A673 (cell line): Measurements from ENCODE around the gene GLMN. TPM values are rescaled to one million over a fixed set of nuclear protein-coding genes. Genes with fewer than 3 reads are reported as not detected.

Source experiments
- BruUV-seq: library from RNA; stranded (reverse); fragments of 400-500 nt; replicated peaks from 2 replicates; lab custom pipeline; 2021; lab: Mats Ljungman, UMichigan
- CTCF ChIA-PET: fragments of 300-600 bp; sonication (Branson Sonifier 250); formaldehyde crosslinking; loops from one replicate; lab custom pipeline; 2022; ENCODE audit warnings: antibody characterized with exemption; lab: Charles Lee
- POLR2A ChIA-PET: fragments of 300-600 bp; sonication (Branson Sonifier 250); formaldehyde crosslinking; loops from one replicate; lab custom pipeline; 2022; ENCODE audit warnings: antibody characterized with exemption; ENCODE audit not compliant: low non-redundant PET; lab: Charles Lee
- DNase-seq: peaks from one replicate; pipeline ENCODE4 v3.0.0-alpha.2; 2015; ENCODE audit warnings: low spot score
- H3K27ac ChIP-seq: fragments of 200-600 bp; sonication (generic); 2 replicates; pipeline ENCODE4 v1.5.1; 2016; ENCODE audit warnings: mixed run types, low read depth, mild to moderate bottlenecking, mixed read lengths, antibody characterized with exemption, low read length; ENCODE audit not compliant: poor library complexity, severe bottlenecking
- H3K27me3 ChIP-seq: fragments of 200-600 bp; sonication (generic); replicated peaks from 2 replicates; pipeline ENCODE4 v1.6.1; 2017; ENCODE audit warnings: mixed run types, low read depth, mild to moderate bottlenecking, mixed read lengths, antibody characterized with exemption, low read length; ENCODE audit not compliant: insufficient read depth, poor library complexity
- H3K36me3 ChIP-seq: fragments of 200-600 bp; sonication (generic); 2 replicates; pipeline ENCODE4 v1.6.1; 2016; ENCODE audit warnings: mixed run types, mild to moderate bottlenecking, mixed read lengths, antibody characterized with exemption, low read length; ENCODE audit not compliant: insufficient read depth, poor library complexity, severe bottlenecking
- H3K4me1 ChIP-seq: fragments of 200-600 bp; sonication (generic); 2 replicates; pipeline ENCODE4 v1.6.1; 2017; ENCODE audit warnings: mixed run types, mild to moderate bottlenecking, mixed read lengths, antibody characterized with exemption, low read length; ENCODE audit not compliant: insufficient read depth, poor library complexity, severe bottlenecking
- H3K4me3 ChIP-seq: fragments of 200-600 bp; sonication (generic); 2 replicates; pipeline ENCODE4 v1.5.1; 2016; ENCODE audit warnings: low read depth, mixed run types, mild to moderate bottlenecking, mixed read lengths, low read length; ENCODE audit not compliant: poor library complexity, severe bottlenecking
- H3K9me3 ChIP-seq: fragments of 200-600 bp; sonication (generic); 2 replicates; pipeline ENCODE4 v1.6.1; 2016; ENCODE audit warnings: mixed run types, low read depth, mild to moderate bottlenecking, mixed read lengths, antibody characterized with exemption, low read length; ENCODE audit not compliant: poor library complexity, severe bottlenecking
- EZH2 ChIP-seq: fragments of 200-600 bp; sonication (generic); IDR thresholded peaks from 2 replicates; pipeline ENCODE4 v1.6.1; 2017; ENCODE audit warnings: borderline replicate concordance, low read depth, mild to moderate bottlenecking, mixed read lengths, antibody characterized with exemption, low read length; ENCODE audit not compliant: poor library complexity, severe bottlenecking
- intact Hi-C: fragments of 100-400 bp; cut with micrococcal nuclease; formaldehyde crosslinking; loops from one replicate; pipeline ENCODE4 v1.10.0; 2022; ENCODE audit not compliant: unreplicated experiment
- total RNA-seq: library from RNA; stranded (reverse); gene quantifications from 2 replicates; pipeline ENCODE4 v1.2.3, GENCODE V29; 2021
- TF ChIP-seq, protein P1 (sequence below): fragments of 300-800, 200-600 bp; sonication (generic); conservative IDR thresholded peaks from 2 replicates; pipeline ENCODE4 v1.5.1; 2017; ENCODE audit warnings: low read depth, mild to moderate bottlenecking, antibody characterized with exemption, low read length, moderate library complexity, mixed read lengths

The GLMN gene
- total RNA-seq, 1 experiment from 2014 or later = 25.6 TPM

DNA sequence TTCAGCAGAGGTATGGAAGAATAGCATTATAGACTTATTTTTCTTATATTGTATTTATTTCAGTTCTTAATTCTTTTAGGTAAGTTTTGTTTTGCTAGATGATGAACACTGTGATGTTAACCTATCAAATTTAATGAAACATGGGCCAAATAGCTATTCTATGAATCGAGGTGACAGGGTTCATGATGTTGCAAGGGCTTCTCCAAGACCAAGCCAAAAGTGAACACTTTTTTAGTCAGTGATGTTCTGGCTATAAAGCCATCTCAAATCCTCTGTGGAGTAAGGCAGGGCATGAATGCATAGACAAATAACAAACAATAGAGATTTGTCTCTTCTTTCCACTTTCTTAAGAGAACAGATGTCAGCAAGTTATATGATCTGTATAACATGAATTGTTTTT lies 54.4 kb downstream of the GLMN start:
- intact Hi-C loops = no loop called here
- Histone ChIP-seq H3K4me1 (no peaks in the 10 kb centered on the region), H3K36me3 (peaks cover 8% of the 10 kb centered on the region), H3K9me3 (no peaks in the 10 kb centered on the region), H3K4me3 (no peak overlapping the region), H3K27me3 (no peaks in the 10 kb centered on the region), H3K27ac (no peak overlapping the region)
- BruUV-seq = no TSS peak
- DNase-seq = no peak
- ChIA-PET CTCF (no interaction called here), POLR2A (no interaction called here)
- TF ChIP-seq, protein P1, sequence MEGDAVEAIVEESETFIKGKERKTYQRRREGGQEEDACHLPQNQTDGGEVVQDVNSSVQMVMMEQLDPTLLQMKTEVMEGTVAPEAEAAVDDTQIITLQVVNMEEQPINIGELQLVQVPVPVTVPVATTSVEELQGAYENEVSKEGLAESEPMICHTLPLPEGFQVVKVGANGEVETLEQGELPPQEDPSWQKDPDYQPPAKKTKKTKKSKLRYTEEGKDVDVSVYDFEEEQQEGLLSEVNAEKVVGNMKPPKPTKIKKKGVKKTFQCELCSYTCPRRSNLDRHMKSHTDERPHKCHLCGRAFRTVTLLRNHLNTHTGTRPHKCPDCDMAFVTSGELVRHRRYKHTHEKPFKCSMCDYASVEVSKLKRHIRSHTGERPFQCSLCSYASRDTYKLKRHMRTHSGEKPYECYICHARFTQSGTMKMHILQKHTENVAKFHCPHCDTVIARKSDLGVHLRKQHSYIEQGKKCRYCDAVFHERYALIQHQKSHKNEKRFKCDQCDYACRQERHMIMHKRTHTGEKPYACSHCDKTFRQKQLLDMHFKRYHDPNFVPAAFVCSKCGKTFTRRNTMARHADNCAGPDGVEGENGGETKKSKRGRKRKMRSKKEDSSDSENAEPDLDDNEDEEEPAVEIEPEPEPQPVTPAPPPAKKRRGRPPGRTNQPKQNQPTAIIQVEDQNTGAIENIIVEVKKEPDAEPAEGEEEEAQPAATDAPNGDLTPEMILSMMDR = no peak
- TF ChIP-seq EZH2 = no peak

DNA sequence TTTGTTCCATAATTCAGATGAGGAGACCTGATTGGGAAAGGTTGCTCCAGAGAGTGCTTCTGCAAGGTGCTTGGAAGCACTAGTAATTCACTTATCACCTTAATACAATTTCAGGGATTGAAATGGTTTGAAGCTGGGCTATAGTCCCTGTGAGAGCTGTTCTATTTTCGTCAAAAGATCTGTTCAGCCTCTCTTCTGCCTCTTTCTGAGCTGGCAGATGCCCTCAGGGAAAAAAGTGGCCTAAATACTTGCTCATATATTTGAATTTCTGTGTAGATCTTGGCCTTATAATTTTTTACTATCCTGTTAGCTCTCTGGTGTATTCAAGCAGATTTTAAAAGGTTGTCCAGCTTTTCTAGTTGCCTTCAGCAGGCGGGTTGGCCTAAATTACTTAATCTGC lies 58.8 kb downstream of the GLMN start:
- BruUV-seq = no TSS peak
- TF ChIP-seq, protein P1 = no peak
- H3K27me3 ChIP-seq = no peaks in the 10 kb centered on the region
- ChIA-PET CTCF (no interaction called here), POLR2A (no interaction called here)
- H3K36me3 ChIP-seq = no peaks in the 10 kb centered on the region
- H3K27ac ChIP-seq = no peak overlapping the region
- no peak for DNase-seq
- H3K4me1 ChIP-seq = no peaks in the 10 kb centered on the region
- no peaks in the 10 kb centered on the region for H3K9me3 ChIP-seq
- H3K4me3 ChIP-seq = no peak overlapping the region
- intact Hi-C loops = no loop called here

DNA sequence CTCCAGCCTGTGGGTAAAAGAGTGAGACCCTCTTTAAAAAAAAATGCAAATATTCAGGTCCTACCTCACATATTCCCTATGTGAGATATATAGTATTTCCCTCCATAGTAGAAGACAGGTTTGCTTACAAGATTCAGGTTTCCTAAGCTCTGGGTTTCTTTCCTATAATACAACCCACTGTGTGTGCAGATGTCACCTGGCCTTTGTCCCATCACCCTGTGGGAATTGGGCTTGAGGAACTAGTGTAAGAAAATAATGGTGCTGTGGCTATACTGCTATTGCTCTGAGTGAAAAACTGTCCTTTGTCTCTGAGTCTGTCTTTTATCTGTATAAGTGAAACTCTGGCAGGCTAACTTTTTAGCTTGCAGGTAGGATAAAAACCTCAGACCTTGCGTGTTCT lies 68.1 kb downstream of the GLMN start:
- H3K4me3 ChIP-seq = no peak overlapping the region
- H3K4me1 ChIP-seq = no peaks in the 10 kb centered on the region
- ChIA-PET CTCF (interaction anchor here (0.6 kb wide), 1 partner anchor 12 kb away, joined by 3 read pairs; no protein-coding TSS in a partner anchor), POLR2A (no interaction called here)
- DNase-seq = no peak
- H3K36me3 ChIP-seq = no peaks in the 10 kb centered on the region
- TF ChIP-seq, protein P1 = no peak
- TF ChIP-seq EZH2 = no peak
- no peaks in the 10 kb centered on the region for H3K9me3 ChIP-seq
- BruUV-seq = no TSS peak
- H3K27ac ChIP-seq = no peak overlapping the region
- intact Hi-C loops = no loop called here
- H3K27me3 ChIP-seq = no peaks in the 10 kb centered on the region
